H9 (cell line): ENCODE results near the gene LYPD8. TPM values are rescaled to one million over a fixed set of nuclear protein-coding genes. Genes with fewer than 3 reads are reported as not detected.

Source experiments
- DNase-seq: peaks from one replicate; pipeline ENCODE4 v3.0.0-alpha.2; 2017
- H2AFZ ChIP-seq: one replicate; pipeline ENCODE4 v1.6.1; 2013; ENCODE audit warnings: mild to moderate bottlenecking, low read length, control low read depth, moderate library complexity
- H2AK5ac ChIP-seq: 2 replicates; pipeline ENCODE4 v1.6.1; 2013; ENCODE audit warnings: low read length, control low read depth, mixed read lengths; ENCODE audit not compliant: insufficient read length
- H2BK120ac ChIP-seq: one replicate; pipeline ENCODE4 v1.6.1; 2013; ENCODE audit warnings: low read depth, mild to moderate bottlenecking, low read length, control low read depth, inconsistent platforms; ENCODE audit not compliant: poor library complexity, severe bottlenecking
- H2BK12ac ChIP-seq: 2 replicates; pipeline ENCODE4 v1.6.1; 2013; ENCODE audit warnings: low read length, control low read depth, mixed read lengths, low read depth; ENCODE audit not compliant: insufficient read length
- H2BK15ac ChIP-seq: 2 replicates; pipeline ENCODE4 v1.6.1; 2013; ENCODE audit warnings: low read depth, low read length, control low read depth
- H2BK20ac ChIP-seq: one replicate; pipeline ENCODE4 v1.6.1; 2013; ENCODE audit warnings: low read depth, mild to moderate bottlenecking, low read length, control low read depth, inconsistent platforms; ENCODE audit not compliant: poor library complexity, severe bottlenecking
- H2BK5ac ChIP-seq: 2 replicates; pipeline ENCODE4 v1.6.1; 2013; ENCODE audit warnings: low read length, control low read depth, mixed read lengths; ENCODE audit not compliant: insufficient read length
- H3K14ac ChIP-seq: 2 replicates; pipeline ENCODE4 v1.6.1; 2013; ENCODE audit warnings: low read length, control low read depth; ENCODE audit not compliant: insufficient read depth
- H3K18ac ChIP-seq: 2 replicates; pipeline ENCODE4 v1.6.1; 2013; ENCODE audit warnings: low read depth, mild to moderate bottlenecking, mixed read lengths, low read length, control low read depth; ENCODE audit not compliant: insufficient read length
- H3K23ac ChIP-seq: 2 replicates; pipeline ENCODE4 v1.6.1; 2013; ENCODE audit warnings: low read length, control low read depth, mixed read lengths, low read depth; ENCODE audit not compliant: insufficient read length
- H3K23me2 ChIP-seq: 2 replicates; pipeline ENCODE4 v1.6.1; 2013; ENCODE audit warnings: low read depth, mild to moderate bottlenecking, mixed read lengths, low read length, control low read depth; ENCODE audit not compliant: insufficient read length, poor library complexity, severe bottlenecking
- H3K27ac ChIP-seq: 2 replicates; pipeline ENCODE4 v1.5.1; 2013; ENCODE audit warnings: low read length, control low read depth, mixed read lengths, low read depth; ENCODE audit not compliant: insufficient read length
- H3K27me3 ChIP-seq: 2 replicates; pipeline ENCODE4 v1.6.1; 2013; ENCODE audit warnings: low read length, control low read depth, inconsistent platforms; ENCODE audit not compliant: insufficient read depth
- H3K4ac ChIP-seq: 2 replicates; pipeline ENCODE4 v1.6.1; 2013; ENCODE audit warnings: low read depth, mild to moderate bottlenecking, control low read depth, inconsistent platforms, low read length, moderate library complexity
- H3K4me1 ChIP-seq: 2 replicates; pipeline ENCODE4 v1.6.1; 2013; ENCODE audit warnings: low read length, control low read depth, inconsistent platforms; ENCODE audit not compliant: insufficient read depth
- H3K4me2 ChIP-seq: 2 replicates; pipeline ENCODE4 v1.6.1; 2013; ENCODE audit warnings: low read length, control low read depth, mixed read lengths; ENCODE audit not compliant: insufficient read length, insufficient read depth
- H3K56ac ChIP-seq: 2 replicates; pipeline ENCODE4 v1.6.1; 2013; ENCODE audit warnings: low read depth, mild to moderate bottlenecking, mixed read lengths, low read length, control low read depth; ENCODE audit not compliant: insufficient read length
- H3K79me1 ChIP-seq: 2 replicates; pipeline ENCODE4 v1.6.1; 2013; ENCODE audit warnings: low read depth, mild to moderate bottlenecking, moderate library complexity, low read length, control low read depth, inconsistent platforms; ENCODE audit not compliant: insufficient read depth, poor library complexity, severe bottlenecking
- H3K79me2 ChIP-seq: 2 replicates; pipeline ENCODE4 v1.6.1; 2013; ENCODE audit warnings: low read length, control low read depth, inconsistent platforms; ENCODE audit not compliant: insufficient read depth
- H3K9ac ChIP-seq: 2 replicates; pipeline ENCODE4 v1.6.1; 2013; ENCODE audit warnings: low read length, control low read depth, mixed read lengths; ENCODE audit not compliant: insufficient read length; ENCODE audit errors: extremely low read depth
- H3K9me3 ChIP-seq: one replicate; pipeline ENCODE4 v1.6.1; 2013; ENCODE audit warnings: low read depth, low read length, inconsistent platforms; ENCODE audit not compliant: control insufficient read depth
- H3T11ph ChIP-seq: one replicate; pipeline ENCODE4 v1.6.1; 2013; ENCODE audit warnings: mild to moderate bottlenecking, low read length, control low read depth, inconsistent platforms
- H4K20me1 ChIP-seq: one replicate; pipeline ENCODE4 v1.6.1; 2013; ENCODE audit not compliant: control insufficient read depth, insufficient read length, insufficient read depth
- H4K5ac ChIP-seq: 2 replicates; pipeline ENCODE4 v1.6.1; 2013; ENCODE audit warnings: low read depth, mild to moderate bottlenecking, mixed read lengths, low read length, control low read depth; ENCODE audit not compliant: insufficient read length
- H4K8ac ChIP-seq: replicated peaks from 2 replicates; pipeline ENCODE4 v1.6.1; 2013; ENCODE audit warnings: low read length, control low read depth, mixed read lengths, low read depth; ENCODE audit not compliant: insufficient read length
- H4K91ac ChIP-seq: 2 replicates; pipeline ENCODE4 v1.6.1; 2013; ENCODE audit warnings: low read depth, mild to moderate bottlenecking, moderate library complexity, mixed read lengths, low read length, control low read depth; ENCODE audit not compliant: insufficient read length
- H3K27ac Mint-ChIP-seq, 3 experiments: 2 replicates in 2 of 3; 3 replicates in 1 of 3; pipeline ENCODE4 v1.8.0; 2020 to 2021; ENCODE audit warnings: mixed read lengths in 3 of 3, mild to moderate bottlenecking in 1 of 3, moderate library complexity in 1 of 3
- H3K27me3 Mint-ChIP-seq: 2 replicates; pipeline ENCODE4 v1.8.0; 2021; ENCODE audit warnings: low read depth, mild to moderate bottlenecking, moderate library complexity, mixed read lengths
- H3K36me3 Mint-ChIP-seq, 3 experiments: 2 replicates in 2 of 3; 3 replicates in 1 of 3; pipeline ENCODE4 v1.8.0; 2020 to 2021; ENCODE audit warnings: low read depth in 3 of 3, mixed read lengths in 3 of 3; ENCODE audit not compliant: insufficient read depth in 1 of 3
- H3K4me1 Mint-ChIP-seq, 2 experiments: 2 replicates each; pipeline ENCODE4 v1.8.0; 2020; ENCODE audit warnings: mixed read lengths in 2 of 2
- H3K4me3 Mint-ChIP-seq, 2 experiments: 2 replicates in 1 of 2; 3 replicates in 1 of 2; pipeline ENCODE4 v1.8.0; 2020 to 2021; ENCODE audit warnings: mild to moderate bottlenecking in 2 of 2, mixed read lengths in 2 of 2, moderate library complexity in 1 of 2
- H3K9me3 Mint-ChIP-seq, 2 experiments: 2 replicates in 1 of 2; 3 replicates in 1 of 2; pipeline ENCODE4 v1.8.0; 2020; ENCODE audit warnings: mild to moderate bottlenecking in 2 of 2, mixed read lengths in 2 of 2, moderate library complexity in 1 of 2
- WGBS: extraction: QIAGEN DNeasy Blood & Tissue Kit; methylation state at CpG from one replicate; pipeline ENCODE4 v1.1.7; 2013; ENCODE audit warnings: missing lambda C conversion rate, low lambda C conversion rate, mixed read lengths; ENCODE audit not compliant: insufficient read length; ENCODE audit errors: extremely low coverage; 5-methylcytosine and 5-hydroxymethylcytosine counted together
- total RNA-seq: library from RNA; stranded (reverse); gene quantifications from 2 replicates; pipeline ENCODE4 v1.2.1, GENCODE V29; 2021
- TF ChIP-seq, protein P1 (sequence below): fragments of 200-600 bp; sonication (generic); conservative IDR thresholded peaks from 3 replicates; pipeline ENCODE4 v1.8.0; 2021; ENCODE audit warnings: antibody characterized with exemption, mild to moderate bottlenecking

Gene LYPD8
- total RNA-seq, 1 experiment from 2014 or later = not detected

DNA sequence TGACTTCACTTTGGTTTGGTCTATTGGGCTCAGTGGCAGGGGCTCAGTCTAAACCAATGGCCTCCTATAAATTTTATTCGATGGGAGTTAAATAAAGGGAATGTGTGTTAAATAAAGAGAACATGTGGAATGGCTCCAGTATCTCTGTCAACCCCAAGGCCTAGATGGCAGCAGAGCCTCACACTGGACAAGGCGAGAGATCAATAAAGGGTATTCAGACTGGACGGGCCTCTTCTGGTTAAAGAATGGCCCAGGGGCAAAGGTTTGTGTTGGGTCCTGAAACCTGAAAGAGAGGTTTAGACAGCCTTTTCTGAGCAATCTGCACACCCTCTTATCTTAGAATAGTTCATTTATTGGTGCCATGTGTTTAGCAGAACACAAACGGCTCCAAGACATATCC is 35.5 kb upstream of the LYPD8 start:
- H2AK5ac ChIP-seq = no peak overlapping the region
- no peak overlapping the region for H3K14ac ChIP-seq
- no peak overlapping the region for H4K5ac ChIP-seq
- no peak overlapping the region for H2BK12ac ChIP-seq
- no peak overlapping the region for H2BK5ac ChIP-seq
- no peak overlapping the region for H4K91ac ChIP-seq
- H2BK20ac ChIP-seq = no peak overlapping the region
- H2AFZ ChIP-seq = no peak overlapping the region
- no peak overlapping the region for H2BK15ac ChIP-seq
- H3K18ac ChIP-seq = no peak overlapping the region
- no peak overlapping the region for H3K4me3 Mint-ChIP-seq
- H3K36me3 Mint-ChIP-seq = peaks cover 4 to 19% (median 5%) of the 10 kb centered on the region in 3 experiments; a peak in 6 of 7 replicates
- H3K4me1 Mint-ChIP-seq = no peaks in the 10 kb centered on the region
- no peaks in the 10 kb centered on the region for H3K79me2 ChIP-seq
- no peak overlapping the region for H4K8ac ChIP-seq
- H3T11ph ChIP-seq = no peak overlapping the region
- H3K56ac ChIP-seq = no peak overlapping the region
- no peak overlapping the region for H3K27ac ChIP-seq
- no peaks in the 10 kb centered on the region for H3K4me1 ChIP-seq
- H3K27ac Mint-ChIP-seq = no peak overlapping the region
- H3K9me3 ChIP-seq = peaks cover 79% of the 10 kb centered on the region
- peaks cover 2% of the 10 kb centered on the region for H3K27me3 Mint-ChIP-seq
- H3K9me3 Mint-ChIP-seq = peaks cover 81 to 92% of the 10 kb centered on the region in 2 experiments
- WGBS = no CpG with 5 or more reads among the region's 4 CpGs
- no peak for DNase-seq
- H3K4me2 ChIP-seq = no peak overlapping the region
- TF ChIP-seq, protein P1, sequence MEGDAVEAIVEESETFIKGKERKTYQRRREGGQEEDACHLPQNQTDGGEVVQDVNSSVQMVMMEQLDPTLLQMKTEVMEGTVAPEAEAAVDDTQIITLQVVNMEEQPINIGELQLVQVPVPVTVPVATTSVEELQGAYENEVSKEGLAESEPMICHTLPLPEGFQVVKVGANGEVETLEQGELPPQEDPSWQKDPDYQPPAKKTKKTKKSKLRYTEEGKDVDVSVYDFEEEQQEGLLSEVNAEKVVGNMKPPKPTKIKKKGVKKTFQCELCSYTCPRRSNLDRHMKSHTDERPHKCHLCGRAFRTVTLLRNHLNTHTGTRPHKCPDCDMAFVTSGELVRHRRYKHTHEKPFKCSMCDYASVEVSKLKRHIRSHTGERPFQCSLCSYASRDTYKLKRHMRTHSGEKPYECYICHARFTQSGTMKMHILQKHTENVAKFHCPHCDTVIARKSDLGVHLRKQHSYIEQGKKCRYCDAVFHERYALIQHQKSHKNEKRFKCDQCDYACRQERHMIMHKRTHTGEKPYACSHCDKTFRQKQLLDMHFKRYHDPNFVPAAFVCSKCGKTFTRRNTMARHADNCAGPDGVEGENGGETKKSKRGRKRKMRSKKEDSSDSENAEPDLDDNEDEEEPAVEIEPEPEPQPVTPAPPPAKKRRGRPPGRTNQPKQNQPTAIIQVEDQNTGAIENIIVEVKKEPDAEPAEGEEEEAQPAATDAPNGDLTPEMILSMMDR = no peak
- no peaks in the 10 kb centered on the region for H3K23me2 ChIP-seq
- H3K79me1 ChIP-seq = no peaks in the 10 kb centered on the region
- no peak overlapping the region for H3K9ac ChIP-seq
- no peak overlapping the region for H2BK120ac ChIP-seq
- no peak overlapping the region for H3K4ac ChIP-seq
- H3K27me3 ChIP-seq = no peaks in the 10 kb centered on the region
- no peaks in the 10 kb centered on the region for H4K20me1 ChIP-seq
- no peak overlapping the region for H3K23ac ChIP-seq
